Ecto neural progenitor cell (in vitro differentiated cells): ENCODE data around the gene LRCH1.

Experiments used
- DNase-seq: peaks from one replicate; pipeline ENCODE4 v3.0.0-alpha.2; 2018; ENCODE audit warnings: low spot score

The LRCH1 gene

GRCh38 chr13:46712524-46712923, 159.6 kb downstream of the LRCH1 start:
- no peak for DNase-seq

- no peak for DNase-seq
Observed at GRCh38 chr13:46715363-46715762, 162.4 kb downstream of the LRCH1 start.

- DNase-seq: no peak
Observed at GRCh38 chr13:46716821-46717220, 163.9 kb downstream of the LRCH1 start.

GRCh38 chr13:46717275-46717674, 164.3 kb downstream of the LRCH1 start:
- no peak for DNase-seq

GRCh38 chr13:46717856-46718255, 164.9 kb downstream of the LRCH1 start:
- no peak for DNase-seq

- DNase-seq: no peak
Observed at GRCh38 chr13:46720189-46720588, 167.2 kb downstream of the LRCH1 start.

- DNase-seq: no peak
Observed at GRCh38 chr13:46721054-46721453, 168.1 kb downstream of the LRCH1 start.

- no peak for DNase-seq
Observed at GRCh38 chr13:46726347-46726746, 173.4 kb downstream of the LRCH1 start.

- DNase-seq: no peak
Observed at GRCh38 chr13:46728777-46729176, 175.8 kb downstream of the LRCH1 start.

GRCh38 chr13:46731535-46731934, 178.6 kb downstream of the LRCH1 start:
- DNase-seq: no peak

- DNase-seq: no peak
Observed at GRCh38 chr13:46735425-46735824, 182.5 kb downstream of the LRCH1 start.

GRCh38 chr13:46736541-46737310, 183.8 kb downstream of the LRCH1 start:
- no peak for DNase-seq

GRCh38 chr13:46738055-46738454, 185.1 kb downstream of the LRCH1 start:
- no peak for DNase-seq

- no peak for DNase-seq
Observed at GRCh38 chr13:46738766-46739165, 185.8 kb downstream of the LRCH1 start.

- DNase-seq: no peak
Observed at GRCh38 chr13:46739447-46740098, 186.6 kb downstream of the LRCH1 start.

GRCh38 chr13:46743191-46743590, 190.2 kb downstream of the LRCH1 start:
- DNase-seq: no peak

GRCh38 chr13:46745062-46745461, 192.1 kb downstream of the LRCH1 start:
- no peak for DNase-seq

- no peak for DNase-seq
Observed at GRCh38 chr13:46745706-46746105, 192.7 kb downstream of the LRCH1 start.

GRCh38 chr13:46747031-46747820, 194.3 kb downstream of the LRCH1 start:
- no peak for DNase-seq

- DNase-seq: no peak
Observed at GRCh38 chr13:46748300-46748699, 195.3 kb downstream of the LRCH1 start.

GRCh38 chr13:46749951-46750350, 197.0 kb downstream of the LRCH1 start:
- no peak for DNase-seq

- DNase-seq: no peak
Observed at GRCh38 chr13:46751811-46752635, 199.1 kb downstream of the LRCH1 start.
